ENCODE results near the gene IGFBP6.

The IGFBP6 gene, protein sequence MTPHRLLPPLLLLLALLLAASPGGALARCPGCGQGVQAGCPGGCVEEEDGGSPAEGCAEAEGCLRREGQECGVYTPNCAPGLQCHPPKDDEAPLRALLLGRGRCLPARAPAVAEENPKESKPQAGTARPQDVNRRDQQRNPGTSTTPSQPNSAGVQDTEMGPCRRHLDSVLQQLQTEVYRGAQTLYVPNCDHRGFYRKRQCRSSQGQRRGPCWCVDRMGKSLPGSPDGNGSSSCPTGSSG

DNA sequence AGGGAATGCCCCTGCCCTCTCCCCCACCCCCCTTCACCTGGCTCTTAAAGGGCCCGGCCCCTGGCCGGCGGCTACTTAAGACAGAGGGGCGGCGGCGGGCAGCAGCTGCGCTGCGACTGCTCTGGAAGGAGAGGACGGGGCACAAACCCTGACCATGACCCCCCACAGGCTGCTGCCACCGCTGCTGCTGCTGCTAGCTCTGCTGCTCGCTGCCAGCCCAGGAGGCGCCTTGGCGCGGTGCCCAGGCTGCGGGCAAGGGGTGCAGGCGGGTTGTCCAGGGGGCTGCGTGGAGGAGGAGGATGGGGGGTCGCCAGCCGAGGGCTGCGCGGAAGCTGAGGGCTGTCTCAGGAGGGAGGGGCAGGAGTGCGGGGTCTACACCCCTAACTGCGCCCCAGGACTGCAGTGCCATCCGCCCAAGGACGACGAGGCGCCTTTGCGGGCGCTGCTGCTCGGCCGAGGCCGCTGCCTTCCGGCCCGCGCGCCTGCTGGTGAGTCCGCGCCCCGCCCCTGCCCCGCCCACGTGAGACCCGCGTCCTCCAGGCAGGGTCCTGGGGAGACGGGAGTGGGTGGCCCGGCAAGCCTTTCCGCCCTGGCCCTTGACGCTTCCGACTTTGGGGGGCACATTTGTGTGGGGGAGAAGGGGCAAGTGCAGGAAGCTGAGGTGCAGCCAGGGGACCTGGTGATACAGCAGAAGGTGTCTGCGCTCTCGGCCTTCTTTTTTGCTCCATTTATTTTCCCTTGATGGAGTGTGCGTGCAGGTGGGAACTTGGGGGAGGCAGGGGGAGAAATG is at the start of gene IGFBP6:
TSS of gene IGFBP6 (plus strand) at position 104 of the 790 bp plus-strand sequence. CDS start at position 155, 51 bp downstream.
- peak; percentile 63 for DNase-seq

DNA sequence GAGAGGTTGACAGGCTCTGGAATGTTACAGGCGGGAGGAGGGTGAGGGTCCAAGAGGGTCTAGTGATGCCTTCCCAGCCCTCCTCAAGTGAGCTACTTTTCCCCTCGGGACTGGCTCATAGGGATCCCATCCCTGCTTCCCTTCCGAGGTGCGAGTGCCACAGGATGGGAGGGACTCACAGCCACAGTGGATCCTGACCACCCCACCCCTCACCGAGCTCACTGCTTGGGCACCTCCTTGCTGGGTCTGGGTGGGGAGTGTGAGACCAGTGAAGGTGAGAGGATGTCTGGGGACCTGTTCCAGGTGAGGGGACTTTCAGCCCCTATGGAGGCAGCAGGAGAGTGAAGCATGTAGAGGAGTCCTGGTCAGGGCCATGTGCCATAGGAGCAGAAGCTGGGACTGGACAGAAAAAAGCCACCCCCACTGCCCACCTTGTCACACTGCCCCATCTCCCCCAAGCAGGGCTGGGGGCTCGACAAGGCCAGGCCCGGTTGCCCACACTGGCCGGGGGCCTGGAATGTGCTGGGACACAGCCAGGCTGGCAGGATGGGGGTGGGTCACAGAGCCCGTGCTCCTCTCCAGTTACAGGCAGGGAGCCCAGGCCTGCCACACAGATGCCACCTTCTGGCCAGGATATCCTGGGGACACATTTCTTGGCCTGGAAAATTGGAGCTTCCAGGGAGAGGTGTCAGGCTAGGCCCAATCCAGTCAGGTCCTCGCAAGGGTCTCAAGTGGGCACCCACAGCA is 49.3 kb upstream of the IGFBP6 start:
- peak; percentile 37 for DNase-seq

DNA sequence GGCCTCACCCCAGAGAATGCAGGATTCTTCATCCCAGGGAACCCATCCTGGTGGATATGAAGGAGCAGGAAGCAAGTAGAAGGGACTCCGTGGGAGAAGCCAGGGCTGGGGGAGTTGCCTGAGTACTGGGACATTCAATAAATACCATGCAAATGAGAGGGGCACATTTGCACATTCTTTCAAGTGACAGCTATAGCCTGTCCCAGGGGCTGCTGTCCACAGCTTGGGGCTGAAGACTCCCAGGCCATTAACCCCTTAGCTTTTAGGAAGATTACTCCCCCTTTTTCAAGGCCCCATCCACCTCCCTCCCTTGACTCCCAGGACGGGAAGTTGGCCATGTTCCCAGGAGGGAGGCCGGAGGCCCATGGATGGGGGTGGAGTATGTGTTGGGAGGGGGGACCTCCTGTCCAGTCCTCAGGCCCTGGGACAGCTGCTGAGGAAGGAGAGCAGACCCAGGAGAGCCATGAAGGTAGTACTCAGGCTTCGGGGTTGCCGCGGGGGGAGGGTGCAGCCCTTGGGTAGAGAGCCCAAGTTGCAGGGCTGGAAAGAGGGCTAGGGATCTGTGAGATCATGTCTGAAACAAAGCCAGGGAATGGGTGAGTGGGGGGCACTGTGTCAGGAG is 48.6 kb upstream of the IGFBP6 start:
- DNase-seq: no peak

DNA sequence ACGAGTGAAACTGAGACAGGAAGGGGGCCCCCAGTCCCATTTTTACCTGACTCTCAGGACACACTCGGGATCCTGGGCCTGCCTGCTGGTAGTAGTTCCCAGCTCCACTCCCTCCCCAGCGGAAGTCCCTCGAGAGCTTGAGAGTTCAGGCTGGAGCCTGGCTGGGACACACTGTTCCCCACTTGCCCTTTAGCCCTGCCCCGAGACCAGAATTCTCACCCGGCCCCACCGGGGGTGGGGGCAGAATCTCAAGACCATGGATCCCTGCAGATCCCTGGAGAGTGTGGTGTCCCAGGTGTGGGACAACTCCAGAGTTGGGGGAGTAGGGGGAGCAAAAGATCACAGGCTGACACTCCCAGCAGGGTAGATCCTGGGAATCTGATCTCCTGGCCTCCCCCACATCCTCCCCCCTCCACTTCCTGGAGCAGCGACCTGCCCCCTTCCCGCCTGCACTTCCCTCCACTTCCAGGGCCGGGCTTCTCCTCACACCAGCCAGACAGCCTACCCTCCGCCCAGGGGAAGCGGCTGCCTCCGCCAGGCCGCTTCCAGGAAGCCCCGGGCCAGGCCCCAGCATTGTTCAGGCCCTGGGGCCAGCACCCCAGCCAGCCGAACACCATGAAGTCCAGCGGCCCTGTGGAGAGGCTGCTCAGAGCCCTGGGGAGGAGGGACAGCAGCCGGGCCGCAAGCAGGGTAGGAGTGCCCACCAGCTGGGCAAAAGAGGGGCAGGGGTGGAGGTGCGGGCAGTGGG is 47.7 kb upstream of the IGFBP6 start, which contains the start of gene TNS2:
TSS of gene TNS2 (plus strand) at position 495 of the 748 bp plus-strand sequence. CDS start at position 616, 121 bp downstream.
- DNase-seq: peak; percentile 60

DNA sequence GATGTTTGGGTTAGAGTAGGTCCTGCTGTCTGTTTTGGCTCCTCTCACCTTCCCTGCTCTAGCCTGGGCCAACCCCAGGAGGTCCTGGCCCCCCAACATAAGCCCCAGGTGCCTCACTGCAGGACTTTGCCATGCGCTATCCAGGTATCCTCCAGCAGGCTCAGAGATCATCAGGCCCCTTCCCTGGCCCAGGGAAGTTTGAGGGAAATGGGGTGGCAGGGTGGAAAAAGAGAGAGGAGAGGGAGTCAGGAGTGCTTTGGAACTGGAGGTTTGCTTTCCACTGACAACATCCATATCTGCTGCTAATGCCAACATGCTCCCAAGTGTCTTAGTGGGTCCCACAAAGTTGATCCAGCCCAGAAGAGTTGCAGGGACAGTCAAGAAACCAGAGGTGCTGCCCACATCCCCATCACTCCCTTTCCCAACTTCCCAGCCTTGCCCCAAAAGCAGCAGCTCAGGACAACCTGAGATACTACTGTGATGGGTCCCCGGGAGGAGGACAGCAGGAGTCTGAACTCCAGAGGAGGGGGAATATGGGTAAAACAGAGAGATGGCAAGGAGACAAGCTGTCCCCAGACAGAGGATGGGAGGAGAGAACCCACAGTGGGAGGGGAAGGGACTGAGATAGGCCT is 46.9 kb upstream of the IGFBP6 start:
- DNase-seq: no peak

DNA sequence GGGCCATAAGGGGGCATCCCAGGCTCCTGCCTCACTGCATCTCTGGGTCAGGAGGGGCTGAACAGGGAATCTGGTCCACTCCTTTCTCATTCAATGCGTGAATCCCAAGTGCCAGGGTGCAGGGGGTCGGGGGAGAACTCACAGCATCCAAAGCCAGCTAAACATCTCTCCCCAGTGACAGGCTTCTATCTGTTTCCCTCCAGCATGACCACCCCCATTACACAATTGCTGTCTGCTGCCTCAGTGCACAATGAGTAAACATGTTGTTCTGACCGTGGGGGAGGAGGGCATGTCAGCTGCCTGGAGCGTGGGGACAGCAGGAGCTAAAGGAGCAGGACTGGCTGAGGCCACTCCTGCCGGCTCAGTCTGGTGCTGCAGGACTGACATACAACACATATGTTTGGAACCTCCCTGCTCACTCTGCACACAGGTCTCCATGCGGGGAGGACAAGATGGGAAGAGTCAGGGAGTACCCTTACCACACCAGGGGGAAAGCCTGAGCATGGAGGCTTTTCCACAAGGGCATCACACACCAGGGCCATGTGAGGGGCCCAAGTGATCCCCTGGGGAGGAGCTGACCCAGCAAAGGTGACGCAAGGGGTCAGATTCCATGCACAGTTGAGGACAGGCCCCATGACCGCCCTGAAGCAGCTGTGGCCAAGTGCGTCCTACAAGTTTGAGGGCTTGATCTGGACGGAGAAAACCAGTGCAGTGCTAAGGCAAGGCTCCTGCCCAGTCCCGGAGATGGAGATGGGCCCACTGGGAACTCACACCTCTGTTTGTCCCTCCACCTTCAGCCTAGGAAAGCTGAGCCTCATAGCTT is 46.2 kb upstream of the IGFBP6 start:
- peak; percentile 23 for DNase-seq

DNA sequence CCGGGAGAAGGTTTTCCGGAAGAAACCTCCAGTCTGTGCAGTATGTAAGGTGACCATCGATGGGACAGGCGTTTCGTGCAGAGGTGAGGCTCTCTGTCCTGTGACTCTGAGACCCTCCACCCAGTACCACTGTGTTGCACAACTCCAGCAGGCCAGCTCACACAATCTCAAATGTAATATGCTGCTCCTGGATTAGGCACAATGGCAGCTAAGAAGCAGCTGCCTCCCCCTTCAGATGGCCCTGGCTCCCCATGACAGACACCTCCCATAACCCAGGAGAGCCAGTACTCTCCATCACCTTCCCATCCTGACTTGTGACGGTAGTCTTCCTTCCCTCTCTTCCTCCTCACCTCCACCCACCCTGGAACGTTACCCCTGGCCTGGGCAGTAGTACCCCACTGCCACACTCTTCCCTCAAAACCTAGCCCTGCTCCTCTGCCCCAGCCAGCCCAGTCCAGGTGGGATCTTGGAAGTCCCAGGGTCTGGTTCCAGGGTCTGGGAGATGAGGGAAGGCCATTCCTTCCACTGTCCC is 45.5 kb upstream of the IGFBP6 start:
- DNase-seq: no peak

DNA sequence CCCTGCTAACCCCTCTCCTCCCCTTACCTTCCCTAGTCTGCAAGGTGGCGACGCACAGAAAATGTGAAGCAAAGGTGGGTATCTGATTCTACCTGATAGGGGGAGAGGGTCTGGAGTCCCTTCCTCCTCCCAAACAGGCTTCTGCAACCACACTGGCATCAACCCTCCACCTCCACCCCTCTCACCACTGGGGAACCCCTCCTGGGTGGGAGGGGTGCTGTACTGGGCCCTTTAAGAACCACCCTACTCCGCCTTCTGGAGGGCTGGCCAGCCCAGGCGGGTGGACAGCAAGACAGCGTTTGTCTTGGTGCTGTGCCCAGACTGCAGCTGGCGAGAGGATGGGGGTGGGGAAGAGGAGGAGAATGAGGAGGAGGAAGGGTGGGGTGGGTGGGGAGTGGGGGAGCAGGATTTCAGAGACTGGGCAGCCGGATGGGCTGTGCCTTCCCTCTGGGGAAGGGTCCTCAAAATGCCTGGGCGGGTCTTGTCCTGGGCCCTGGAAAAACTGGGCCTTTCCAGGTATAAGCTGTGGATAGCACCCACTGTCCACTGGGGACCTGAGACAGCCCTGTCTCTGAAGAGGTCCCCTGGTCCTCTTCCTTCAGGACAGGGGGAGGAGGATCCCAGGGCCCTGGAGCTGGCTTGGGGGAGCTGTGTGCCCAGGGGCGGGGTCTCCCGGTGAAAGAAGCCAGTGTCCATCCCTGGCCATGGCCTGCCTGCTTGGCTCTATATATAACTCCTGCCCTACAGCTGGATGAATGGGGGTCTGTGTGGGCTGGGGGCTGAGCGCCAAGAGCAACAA is 44.8 kb upstream of the IGFBP6 start:
- no peak for DNase-seq

DNA sequence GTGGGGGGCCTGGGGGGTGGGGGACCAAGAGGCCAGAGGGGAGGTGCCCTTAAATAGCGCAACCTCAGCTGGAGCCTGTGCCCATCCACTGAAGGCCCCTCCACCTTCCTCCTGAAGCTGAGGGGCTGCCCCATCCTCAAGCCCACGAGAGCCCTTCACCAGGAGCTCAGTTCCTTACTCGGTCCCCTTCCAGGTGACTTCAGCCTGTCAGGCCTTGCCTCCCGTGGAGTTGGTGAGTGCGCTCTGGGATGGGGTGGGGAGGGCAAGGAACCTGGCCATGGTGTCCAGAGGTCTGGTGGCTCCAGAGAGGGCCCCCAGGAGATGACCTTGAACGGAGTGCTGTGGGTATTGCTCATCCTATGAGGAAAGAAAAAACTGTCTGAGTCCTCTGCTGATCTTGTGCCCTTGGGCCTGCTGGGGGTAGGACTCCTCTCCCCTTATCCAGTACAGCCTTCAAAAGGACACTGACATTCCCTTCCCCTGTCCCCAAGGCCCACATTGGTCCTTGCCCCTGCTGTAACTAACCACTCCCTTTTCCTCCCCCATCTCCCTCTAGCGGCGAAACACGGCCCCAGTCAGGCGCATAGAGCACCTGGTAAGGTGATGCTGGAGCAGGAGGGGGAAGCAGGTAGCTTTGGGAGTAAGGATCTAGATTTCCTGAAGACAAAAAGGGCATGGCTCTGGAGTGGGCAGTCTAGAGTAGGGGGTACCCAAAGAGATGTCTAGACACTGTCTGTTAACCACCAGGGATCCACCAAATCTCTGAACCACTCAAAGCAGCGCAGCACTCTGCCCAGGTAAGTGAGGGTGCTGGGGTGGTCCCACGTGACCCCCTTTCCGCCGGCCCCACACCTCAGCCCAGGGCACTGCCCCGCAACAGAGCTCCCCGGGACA is 44.0 kb upstream of the IGFBP6 start:
- DNase-seq: peak; percentile 88

DNA sequence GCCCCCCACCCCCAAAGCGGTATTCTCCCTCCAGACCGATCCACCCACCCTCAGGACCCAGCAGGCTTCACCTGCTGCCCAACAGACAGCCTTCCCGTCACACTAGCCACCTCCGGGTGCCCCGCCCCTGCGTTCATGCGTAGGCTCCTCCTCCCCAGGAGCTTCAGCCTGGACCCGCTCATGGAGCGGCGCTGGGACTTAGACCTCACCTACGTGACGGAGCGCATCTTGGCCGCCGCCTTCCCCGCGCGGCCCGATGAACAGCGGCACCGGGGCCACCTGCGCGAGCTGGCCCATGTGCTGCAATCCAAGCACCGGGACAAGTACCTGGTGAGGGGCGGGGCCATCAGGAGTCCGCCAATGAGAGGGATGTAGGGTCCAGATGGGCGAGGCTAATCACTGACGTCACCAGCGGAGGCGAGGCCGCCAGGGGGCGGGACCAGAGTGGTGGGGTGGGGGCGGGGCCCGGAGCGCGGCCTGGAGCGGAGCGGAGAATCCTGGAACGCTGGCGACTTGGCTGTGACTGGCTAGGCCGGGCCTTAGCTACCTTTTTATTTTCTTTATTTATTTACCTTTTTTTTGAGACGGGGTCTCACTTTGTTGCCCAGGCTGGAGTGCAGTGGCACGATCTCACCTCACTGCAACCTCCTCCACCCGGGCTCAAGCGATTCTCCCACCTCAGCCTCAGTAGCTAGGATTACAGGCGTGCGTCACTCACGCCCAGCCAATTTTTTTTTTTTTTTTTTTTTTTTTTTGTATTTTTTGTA is 43.2 kb upstream of the IGFBP6 start:
- peak; percentile 97 for DNase-seq

DNA sequence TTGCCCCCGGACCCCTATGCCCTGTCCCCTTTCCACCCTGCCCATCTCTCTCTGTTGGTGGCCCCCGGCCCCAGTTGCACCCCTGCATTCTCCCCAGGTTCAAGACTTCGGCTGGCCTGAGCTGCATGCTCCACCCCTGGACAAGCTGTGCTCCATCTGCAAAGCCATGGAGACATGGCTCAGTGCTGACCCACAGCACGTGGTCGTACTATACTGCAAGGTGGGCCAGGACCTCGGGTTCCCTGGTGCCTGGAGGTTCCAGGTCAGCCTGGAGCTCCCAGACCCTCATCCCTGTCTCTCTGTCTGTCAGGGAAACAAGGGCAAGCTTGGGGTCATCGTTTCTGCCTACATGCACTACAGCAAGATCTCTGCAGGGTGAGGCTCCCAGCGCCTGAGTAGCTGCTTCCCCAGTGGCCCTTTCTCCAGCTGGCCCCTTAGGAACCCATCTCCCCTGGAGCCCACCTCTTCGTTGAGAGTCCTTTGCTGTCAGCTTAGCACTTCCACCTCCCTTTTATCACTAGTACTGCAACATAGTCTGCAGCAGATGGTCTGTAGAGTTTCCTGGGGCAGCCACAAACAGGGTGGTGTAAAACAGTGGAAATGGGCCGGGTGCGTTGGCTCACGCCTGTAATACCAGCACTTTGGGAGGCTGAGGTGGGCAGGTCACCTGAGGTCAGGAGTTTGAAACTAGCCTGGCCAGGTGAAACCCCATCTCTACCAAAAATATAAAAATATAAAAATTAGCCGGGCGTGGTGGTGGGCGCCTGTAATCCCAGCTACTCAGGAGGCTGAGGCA is 41.8 kb upstream of the IGFBP6 start:
- peak; percentile 27 for DNase-seq

DNA sequence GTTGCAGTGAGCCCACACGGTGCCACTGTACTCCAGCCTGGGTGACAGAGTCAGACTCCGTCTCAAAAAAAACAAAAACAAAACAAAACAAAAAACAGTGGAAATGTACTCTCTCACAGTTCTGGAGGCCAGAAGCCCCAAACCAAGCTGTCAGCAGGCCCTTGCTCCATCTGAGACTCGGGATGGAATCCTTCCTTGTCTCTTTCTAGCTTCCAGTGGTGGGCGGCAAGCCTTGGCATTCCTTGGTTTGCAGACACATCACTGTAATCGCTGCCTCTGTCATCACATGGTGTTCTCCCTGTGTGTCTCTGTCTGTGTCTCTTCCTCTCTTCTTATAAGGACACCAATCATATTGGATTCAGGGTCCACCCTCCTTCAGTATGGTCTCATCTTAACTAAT is 41.2 kb upstream of the IGFBP6 start:
- no peak for DNase-seq

DNA sequence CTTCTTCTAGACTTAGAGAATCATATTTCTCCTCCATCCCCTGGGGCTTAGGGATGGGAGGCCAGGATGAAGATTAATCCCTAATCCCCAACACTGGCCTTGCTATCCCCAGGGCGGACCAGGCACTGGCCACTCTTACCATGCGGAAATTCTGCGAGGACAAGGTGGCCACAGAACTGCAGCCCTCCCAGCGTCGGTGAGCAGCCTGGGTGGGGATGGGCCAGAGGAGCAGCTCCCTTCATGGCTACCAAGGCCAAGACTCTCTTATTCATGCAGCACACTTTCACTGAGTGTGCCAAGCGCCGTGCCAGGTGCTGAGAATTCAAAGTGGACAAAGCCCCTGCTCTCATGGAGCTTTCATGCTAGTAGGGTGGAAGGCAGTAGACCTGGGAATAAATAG is 40.6 kb upstream of the IGFBP6 start:
- DNase-seq: no peak

DNA sequence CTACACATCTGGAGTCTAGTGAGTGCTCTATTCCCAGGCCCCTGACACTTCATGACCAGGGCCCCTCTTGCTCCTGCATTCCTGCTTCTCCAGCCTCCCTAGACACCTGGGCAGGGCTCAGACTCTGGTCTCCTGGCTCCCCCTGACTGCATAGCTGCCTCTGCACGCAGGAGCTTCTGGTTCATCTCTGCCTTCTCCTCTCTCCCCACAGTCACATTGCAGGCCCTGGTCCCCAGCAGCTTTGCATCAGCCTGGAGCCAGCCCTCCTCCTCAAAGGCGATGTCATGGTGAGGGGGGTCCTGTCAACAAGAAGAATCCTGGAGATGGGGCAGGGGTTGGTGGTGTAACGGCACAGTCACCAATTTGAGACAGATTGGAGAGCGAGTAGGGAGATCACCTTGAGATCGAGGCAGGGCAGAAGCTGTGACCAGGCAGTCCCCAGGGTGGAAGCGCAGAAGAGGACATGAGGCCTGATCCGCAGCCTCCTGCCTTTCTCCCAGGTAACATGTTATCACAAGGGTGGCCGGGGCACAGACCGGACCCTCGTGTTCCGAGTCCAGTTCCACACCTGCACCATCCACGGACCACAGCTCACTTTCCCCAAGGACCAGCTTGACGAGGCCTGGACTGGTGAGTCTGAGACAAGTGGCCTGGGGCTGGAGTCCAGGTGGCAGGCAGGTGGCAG is 39.5 kb upstream of the IGFBP6 start:
- DNase-seq: no peak

DNA sequence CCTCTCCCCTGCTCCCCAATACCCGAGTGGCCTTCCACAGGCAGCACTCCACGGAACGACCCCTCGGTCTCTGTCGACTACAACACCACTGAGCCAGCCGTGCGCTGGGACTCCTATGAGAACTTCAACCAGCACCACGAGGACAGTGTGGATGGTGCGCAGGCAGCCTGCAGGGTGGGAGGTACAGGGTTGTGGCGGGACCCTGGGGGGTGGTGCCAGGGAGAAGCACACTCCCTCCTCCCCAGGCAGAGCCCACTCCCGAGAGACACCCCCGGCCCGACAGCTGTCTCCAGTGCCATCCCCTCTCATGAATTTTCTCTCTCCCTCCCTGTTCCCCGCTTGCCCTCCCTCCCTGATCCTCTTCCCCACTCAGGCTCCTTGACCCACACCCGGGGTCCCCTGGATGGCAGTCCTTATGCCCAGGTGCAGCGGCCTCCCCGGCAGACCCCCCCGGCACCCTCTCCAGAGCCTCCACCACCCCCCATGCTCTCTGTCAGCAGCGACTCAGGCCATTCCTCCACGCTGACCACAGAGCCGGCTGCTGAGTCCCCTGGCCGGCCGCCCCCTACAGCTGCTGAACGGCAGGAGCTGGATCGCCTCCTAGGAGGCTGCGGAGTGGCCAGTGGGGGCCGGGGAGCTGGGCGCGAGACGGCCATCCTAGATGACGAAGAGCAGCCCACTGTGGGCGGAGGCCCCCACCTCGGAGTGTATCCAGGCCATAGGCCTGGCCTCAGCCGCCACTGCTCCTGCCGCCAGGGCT is 38.6 kb upstream of the IGFBP6 start:
- no peak for DNase-seq

Data from NCI-H2171 treated with DMSO at 0.1 percent for 48 hours (cell line).